Measurements from ENCODE around the gene SMARCA4.
"Not testable (repeated sequence)": the region's sequence is repeated elsewhere in the genome, so short reads cannot be mapped to it uniquely, and the experiment has no call there.

Gene SMARCA4

DNA sequence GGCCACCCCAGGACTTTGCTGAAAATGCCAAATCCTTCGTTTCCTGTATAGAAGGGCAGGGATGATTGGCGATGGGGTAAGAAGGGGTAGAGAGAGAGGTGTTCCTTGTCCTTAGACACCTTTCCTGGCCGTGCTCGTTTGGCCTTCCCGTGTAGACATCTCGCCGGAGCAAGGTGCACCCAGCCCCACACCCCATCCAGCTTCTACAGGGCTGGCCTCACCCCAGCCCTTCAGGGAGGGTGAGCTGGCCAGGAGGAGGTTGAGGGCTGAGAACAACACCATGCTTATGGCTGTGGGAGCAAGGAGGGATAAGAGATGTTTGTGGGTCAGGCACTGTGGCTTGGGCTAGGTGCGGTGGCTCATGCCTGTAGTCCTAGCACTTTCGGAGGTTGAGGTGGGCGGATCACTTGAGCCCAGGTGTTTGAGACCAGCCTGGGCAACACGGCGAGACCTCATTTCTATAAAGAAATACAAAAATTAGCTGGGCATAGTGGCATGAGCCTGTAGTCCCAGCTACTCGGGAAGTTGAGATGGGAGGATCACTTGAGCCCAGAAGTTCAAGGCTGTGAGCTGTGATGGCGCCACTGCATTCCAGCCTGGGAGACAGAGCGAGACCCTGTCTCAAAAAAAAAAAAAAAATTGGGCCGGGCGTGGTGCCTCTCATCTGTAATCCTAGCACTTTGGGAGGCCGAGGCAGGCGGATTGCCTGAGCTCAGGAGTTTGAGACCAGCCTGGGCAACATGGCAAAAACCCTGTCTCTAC is 15.5 kb downstream of the SMARCA4 start:
- DNase-seq (ENCODE audit: low read depth in 2 of 2): no peak

DNA sequence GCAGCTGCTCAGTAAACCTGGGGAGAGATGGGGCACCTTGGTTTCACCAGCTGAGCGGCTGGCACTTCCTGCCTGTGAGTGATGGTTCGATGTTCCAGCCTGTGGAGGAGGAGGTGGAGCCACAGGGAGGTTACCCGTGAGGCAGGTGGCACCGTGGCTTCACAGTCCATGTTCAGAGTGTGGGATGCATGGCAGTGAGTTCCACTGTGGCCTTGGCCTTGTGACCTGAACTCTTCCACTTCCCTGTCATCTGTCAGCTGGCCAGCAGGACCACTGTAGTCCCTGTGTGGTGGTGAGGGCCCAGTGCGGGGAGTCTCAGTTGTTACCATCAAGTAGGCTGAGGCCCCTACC is 16.9 kb downstream of the SMARCA4 start:
- no peak for DNase-seq (ENCODE audit: low read depth in 2 of 2)

DNA sequence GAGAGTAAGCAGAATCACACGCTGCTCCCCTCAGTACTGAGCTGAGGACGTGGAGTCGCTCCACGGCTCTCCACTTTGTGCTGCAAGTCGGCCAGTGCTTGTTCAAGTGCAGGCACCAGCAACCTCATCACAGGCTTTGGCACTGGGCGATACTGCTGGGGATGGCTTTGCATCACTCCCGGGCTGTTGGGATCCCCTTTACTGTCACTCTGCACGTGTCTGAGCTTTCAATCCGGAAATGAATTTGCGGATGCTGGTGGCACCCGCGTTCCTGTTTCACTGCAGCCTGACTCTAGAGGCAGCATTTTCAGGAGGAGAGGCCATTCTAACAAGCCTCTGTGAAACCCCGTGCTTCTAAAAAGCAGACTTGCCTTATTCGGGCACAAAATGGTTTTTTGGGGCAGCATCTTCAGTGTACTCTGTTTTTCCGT is 19.1 kb downstream of the SMARCA4 start:
- no peak for DNase-seq (ENCODE audit: low read depth in 2 of 2)

DNA sequence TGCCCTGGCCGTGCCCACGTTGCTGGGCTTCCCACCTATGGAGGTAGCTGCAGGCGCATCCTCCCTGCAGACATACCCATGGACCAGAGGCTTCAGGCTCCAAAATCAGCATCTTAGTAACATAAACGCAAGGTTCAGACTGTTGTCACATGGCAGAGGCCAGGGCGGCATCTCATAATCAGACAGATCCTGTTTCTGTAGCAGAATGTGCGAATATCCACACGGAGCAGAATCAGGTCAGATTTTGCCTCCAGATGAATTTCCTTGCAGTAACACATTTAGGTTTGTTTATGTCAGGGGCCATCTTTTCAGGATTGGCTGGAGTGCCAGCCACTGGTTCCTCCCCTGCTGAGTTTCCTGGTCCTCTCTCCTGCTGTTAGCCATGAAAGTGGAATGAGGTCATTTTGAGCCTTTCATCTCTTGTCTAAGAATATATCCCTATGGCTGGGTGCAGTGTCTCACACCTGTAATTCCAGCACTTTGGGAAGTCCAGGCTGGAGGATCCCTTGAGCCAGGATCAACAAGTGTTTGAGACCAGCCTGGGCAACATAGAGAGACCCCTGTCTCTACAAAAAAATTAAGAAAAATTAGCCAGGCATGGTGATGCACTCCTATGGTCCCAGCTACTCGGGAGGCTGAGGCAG is 20.5 kb downstream of the SMARCA4 start:
- no peak for DNase-seq (ENCODE audit: low read depth in 2 of 2)

DNA sequence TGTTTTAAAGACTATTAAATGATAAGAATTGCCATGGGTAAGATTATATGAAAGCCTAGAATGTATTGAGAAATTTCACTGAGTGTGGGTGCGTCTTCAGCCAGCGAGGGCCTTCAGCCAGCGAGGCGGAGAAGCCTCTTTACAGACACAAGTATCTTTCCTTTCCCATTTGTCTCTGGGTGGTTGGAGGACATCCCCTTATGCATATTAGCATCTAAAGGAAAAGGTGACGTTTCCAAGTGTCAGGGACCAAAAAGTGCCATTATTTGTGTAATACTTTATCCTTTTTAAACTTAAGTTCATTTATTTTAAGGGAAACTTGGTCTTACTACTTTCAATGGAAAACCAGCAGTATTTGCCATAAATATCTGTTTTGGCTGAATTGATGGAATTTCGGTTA is 22.2 kb downstream of the SMARCA4 start:
- no peak for DNase-seq (ENCODE audit: low read depth in 2 of 2)

DNA sequence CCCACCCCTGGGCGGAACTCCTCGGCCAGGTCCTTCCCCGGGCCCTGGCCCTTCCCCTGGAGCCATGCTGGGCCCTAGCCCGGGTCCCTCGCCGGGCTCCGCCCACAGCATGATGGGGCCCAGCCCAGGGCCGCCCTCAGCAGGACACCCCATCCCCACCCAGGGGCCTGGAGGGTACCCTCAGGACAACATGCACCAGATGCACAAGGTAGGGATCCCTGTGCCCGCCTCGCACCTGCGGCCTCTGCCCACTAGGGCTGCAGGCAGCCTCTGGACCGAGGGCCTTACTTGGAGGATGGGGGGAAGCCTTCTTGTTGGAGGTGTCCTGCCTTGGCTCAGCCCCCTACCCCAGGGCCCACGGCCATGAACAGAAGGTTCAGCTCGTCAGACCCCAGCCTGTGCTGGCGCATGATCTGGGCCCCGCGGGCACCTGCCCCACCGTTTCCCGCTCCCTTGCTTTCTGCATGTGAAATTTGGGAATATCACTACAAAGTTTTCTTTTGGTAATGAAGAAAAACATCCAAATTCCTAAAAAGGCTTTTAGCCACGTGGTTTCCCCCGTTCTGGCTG is 23.4 kb downstream of the SMARCA4 start:
- no peak for DNase-seq (ENCODE audit: low read depth in 2 of 2)

DNA sequence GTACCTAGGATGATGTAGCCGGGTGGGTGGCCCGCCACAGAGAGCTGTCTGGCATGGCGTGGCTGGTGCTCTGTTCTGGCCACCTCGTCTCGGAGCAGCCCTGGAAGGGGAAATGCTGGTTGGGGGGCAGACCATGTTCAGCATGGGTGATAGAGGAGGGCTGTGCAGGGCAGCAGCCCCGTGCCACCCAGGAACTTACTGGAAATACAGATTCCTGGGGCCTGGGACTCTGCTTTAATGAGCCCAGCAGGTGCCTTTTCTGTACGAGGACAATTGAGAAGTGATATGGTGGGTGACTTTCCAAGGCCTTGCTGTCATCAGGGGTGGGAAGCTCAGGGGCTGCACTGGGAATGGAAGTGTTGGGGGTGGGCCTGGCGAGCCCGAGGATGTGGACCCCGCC is 24.7 kb downstream of the SMARCA4 start:
- no peak for DNase-seq (ENCODE audit: low read depth in 2 of 2)

DNA sequence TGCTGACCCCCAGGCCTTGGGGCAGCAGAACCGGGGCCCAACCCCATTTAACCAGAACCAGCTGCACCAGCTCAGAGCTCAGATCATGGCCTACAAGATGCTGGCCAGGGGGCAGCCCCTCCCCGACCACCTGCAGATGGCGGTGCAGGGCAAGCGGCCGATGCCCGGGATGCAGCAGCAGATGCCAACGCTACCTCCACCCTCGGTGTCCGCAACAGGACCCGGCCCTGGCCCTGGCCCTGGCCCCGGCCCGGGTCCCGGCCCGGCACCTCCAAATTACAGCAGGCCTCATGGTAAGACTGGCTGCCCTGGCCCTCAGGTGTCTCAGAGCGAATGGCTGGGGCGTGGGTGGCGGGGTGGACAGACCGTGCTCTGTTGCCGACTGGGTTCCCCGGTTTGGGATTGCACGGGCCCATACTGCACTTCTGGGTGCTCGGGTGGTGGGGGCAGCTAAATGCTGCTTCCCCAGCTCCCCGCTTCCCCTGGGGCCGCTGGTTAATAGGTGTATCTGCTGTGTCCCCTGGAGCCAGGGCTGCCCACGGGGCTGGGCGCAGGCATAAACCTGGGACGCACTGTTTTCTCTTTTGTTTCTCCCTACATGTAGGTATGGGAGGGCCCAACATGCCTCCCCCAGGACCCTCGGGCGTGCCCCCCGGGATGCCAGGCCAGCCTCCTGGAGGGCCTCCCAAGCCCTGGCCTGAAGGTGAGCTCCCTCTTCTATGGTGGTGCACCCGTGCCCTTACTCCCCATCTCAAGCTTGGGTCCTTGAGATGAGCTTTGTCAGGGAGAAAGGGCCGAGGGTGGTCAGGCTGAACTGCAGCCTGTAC is 25.7 kb downstream of the SMARCA4 start:
- DNase-seq (ENCODE audit: low read depth in 2 of 2): no peak

DNA sequence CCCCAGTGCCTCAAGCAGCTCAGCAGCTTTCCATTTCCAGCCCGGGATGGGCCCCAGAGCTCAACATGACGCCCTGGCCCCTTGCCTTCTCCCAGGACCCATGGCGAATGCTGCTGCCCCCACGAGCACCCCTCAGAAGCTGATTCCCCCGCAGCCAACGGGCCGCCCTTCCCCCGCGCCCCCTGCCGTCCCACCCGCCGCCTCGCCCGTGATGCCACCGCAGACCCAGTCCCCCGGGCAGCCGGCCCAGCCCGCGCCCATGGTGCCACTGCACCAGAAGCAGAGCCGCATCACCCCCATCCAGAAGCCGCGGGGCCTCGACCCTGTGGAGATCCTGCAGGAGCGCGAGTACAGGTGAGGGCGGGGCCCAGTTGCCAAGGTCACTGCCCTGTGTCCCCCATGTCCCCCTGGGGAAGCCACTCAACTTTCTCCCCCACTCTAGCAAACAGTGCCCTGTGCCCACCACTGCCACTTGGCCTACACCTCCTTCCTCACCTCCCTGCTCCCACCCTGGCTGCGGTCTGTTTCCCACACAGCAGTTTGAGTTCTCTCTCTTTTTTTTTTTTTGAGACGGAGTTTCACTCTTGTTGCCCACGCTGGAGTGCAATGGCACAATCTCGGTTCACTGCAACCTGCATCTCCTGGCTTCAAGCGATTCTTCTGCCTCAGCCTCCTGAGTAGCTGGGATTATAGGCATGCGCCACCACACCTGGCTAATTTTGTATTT is 26.9 kb downstream of the SMARCA4 start:
- DNase-seq (ENCODE audit: low read depth in 2 of 2): no peak

DNA sequence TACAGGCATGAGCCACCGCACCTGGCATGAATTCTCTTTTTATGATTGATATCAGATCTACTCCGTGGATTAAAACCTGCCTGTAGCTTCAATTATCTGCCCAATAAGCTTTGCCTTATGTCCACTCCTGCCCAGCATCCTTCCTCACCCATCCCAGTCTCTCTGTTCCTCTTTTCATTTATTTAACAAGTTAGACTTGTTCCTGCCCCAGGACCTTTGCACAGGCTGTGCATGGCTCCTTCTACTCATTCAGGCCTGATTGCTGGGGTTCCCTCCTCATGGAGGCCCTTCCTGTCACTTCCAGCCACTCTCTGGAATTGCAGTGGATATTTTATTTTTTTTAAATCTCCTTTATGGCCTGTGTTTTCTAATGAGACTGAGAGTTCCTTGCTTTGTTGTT is 27.6 kb downstream of the SMARCA4 start:
- DNase-seq (ENCODE audit: low read depth in 2 of 2): no peak

DNA sequence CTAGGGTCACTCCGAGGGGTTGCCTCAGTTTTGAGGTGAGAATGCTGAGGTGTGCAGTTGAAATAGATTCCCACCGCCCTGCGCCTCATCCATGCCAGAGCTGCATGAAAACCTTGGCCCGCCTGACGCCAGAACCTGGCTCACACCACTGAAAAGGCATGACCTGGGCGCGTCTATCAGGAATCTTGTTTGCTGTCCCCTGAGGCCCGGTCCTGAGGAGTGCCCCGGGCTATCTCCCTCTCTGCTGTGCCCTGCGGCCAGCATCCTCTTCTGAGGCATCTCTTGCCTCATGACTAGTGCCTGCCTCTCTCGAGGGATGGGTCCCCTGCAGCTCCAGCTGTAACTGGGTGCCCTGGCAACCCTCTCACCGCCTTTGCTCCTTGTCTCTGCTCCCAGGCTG is 28.1 kb downstream of the SMARCA4 start:
- no peak for DNase-seq (ENCODE audit: low read depth in 2 of 2)

DNA sequence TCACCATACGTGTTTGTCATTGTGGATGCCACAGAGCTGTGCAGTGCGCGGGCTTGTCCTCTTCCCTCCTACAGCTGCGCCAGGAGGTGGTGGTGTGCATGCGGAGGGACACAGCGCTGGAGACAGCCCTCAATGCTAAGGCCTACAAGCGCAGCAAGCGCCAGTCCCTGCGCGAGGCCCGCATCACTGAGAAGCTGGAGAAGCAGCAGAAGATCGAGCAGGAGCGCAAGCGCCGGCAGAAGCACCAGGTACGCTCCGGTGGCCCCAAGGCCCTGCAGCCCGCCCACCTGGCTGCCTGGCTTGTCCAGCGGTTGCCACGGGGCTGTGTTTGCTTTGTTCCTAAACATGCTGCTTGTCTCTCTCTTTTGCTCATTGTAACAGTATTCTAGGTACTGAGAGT is 30.2 kb downstream of the SMARCA4 start:
- no peak for DNase-seq (ENCODE audit: low read depth in 2 of 2)

DNA sequence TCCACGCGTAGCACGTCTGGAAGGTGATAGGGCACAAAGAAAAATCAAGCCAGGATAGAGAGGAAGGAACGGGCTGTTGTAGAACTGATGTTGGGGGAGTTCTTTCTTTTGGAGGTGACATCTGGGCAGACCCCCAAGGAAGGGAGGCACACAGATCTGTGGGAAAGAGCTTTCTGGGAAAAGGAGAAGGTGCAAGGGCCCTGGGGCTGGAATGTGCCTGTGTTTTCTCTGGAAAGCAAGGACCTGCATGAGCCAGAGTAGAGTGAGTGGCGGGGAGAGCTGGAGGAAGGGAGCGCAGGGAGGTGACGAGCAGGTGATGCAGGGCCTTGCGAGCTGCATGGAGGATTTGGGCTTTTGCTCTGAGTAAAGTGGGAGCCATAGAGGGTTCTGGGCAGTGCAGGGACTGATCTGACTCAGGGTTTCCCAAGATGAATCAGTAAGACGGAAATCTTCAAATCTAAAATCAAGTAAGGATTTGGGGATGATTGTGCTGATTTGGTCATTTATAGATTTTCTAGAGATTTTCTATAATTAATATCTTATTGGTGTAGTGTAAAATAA is 30.8 kb downstream of the SMARCA4 start:
- DNase-seq (ENCODE audit: low read depth in 2 of 2): no peak

DNA sequence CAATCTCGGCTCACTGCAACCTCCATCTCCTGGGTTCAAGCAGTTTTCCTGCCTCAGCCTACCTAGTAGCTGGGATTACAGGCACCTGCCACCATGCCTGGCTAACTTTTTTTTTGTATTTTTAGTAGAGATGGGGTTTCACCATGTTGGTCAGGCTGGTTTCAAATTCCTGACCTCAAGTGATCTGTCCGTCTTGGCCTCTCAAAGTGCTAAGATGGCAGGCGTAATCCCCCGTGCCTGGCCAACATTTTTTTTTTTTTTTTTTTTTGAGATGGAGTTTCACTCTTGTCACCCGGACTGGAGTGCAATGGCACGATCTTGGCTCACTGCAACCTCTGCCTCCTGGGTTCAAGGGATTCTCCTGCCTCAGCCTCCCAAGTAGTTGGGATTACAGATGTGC is 31.3 kb downstream of the SMARCA4 start:
- DNase-seq (ENCODE audit: low read depth in 2 of 2): not testable (repeated sequence)

DNA sequence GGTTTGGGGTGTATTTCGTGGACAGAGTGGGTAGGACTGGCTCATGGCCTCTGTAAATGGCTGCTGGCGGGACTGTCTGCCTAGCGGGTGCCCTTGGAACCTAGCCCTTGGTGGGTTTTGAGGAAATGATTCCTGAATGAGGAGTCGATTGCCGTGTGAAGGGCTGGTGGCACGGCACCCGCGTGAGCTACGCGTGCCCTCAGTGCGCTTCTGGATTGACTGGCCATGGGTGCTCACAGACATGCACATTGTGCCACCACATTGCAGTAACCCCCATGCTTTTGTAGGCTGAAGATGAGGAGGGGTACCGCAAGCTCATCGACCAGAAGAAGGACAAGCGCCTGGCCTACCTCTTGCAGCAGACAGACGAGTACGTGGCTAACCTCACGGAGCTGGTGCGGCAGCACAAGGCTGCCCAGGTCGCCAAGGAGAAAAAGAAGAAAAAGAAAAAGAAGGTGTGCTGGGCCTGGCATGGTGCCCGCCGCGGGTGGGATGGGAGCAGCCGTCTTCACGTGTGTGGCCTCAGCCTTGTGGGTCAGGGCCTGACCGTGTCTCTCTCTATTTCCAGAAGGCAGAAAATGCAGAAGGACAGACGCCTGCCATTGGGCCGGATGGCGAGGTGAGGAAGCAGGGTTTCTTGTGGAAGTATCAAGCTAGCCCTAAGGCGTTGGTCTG is 35.2 kb downstream of the SMARCA4 start:
- no peak for DNase-seq (ENCODE audit: low read depth in 2 of 2)

DNA sequence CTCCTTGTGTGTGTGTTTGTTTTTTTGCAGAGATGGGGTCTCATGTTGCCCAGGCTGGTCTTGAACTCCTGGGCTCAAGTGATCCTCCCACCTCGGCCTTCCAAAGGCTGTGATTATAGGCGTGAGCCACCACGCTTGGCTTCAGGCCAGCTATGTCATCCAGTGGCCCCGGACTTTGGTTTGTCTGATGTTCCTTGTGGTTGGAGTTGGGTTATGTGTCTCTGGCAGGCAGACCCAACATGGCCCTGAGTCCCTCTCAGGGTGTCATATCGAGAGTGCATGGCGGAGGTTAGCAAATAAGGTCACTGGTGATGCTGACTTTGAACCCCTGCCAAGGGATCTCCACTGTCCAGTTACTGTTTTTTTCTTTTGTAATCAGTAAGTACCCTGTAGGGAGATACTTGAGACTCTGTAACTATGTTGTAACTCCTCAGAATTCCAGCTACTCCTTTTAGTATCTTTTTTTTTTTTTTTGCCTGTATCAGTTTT is 37.3 kb downstream of the SMARCA4 start:
- DNase-seq (ENCODE audit: low read depth in 2 of 2): no peak

DNA sequence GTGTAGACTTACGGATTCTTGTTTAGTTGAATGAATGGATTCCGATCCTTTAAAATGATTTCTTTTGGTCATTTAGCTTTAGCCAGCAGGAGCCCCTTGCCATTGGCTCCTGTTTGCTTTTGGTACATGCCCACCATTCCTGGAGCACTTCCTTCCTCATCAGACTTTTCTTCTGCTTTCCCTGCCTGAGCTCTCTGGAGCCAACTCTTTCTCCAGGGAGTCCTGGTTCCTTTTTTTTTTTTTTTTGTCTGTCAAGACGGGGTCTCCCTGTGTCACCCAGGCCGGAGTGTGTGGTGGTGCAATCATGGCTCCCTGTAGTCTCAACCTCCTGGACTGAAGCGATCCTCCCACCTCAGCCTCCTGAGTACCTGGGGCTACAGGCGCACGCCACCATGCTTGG is 37.8 kb downstream of the SMARCA4 start:
- DNase-seq (ENCODE audit: low read depth in 2 of 2): no peak

DNA sequence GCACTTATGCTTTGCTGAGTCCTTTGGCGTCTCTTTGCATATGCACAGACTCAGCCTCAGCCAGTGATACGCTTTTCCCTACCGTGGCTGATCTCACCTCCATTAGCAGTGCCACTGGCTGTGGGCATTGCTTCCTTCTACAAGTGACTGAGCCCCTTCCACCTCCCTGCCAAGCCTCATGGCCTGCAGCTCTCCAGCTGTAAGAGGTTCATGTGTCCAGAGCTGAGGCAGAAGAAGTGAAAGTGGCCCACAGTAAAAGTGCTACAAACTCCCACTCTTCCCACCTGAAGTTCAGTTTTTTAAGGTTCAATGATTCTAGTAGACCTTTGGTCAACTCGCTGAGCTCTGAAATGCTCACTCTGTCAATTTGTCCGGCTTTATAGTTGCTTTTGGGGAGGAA is 44.7 kb downstream of the SMARCA4 start:
- DNase-seq (ENCODE audit: low read depth in 2 of 2): no peak

DNA sequence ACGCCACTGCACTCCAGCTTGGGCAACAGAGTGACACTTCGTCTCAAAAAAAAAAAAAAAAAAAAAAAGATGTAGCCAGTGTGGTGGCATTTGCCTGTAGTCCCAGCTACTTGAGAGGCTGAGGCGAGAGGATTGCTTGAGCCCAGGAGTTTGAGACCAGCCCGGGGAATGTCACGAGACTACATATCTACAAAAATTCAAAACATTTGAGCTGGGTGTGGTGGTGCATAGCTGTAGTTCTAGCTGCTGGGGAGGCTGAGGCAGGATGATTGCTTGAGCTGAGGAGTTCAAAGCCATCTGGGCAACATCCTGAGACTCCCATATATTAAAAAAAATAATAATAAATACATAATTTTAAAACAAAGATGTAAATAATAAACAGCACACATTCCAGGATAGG is 46.6 kb downstream of the SMARCA4 start:
- no peak for DNase-seq (ENCODE audit: low read depth in 2 of 2)

DNA sequence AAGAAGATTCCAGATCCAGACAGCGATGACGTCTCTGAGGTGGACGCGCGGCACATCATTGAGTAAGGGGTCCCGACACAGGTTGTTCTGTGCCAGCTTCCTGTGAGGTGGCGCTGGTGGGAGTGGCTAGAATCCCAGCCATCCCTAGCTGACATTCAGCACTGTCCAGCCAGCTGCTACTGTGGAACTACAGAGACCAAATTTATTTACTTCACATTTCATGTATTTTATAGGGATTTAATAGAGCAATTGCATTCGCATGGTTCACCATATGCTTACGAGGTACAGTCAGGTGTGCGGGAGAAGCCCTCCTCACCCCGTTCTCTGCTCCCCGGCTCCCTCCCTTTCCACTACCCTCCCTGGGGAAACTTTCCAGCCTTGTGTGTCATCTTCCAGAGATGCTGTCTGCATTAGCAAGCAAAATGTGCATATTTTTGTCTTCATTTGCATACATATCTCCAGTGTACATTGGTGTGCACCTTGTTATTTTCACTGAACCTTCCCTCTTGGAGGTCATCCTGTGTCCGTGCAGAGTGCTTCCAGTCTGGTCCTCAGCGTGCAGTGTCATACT is 47.2 kb downstream of the SMARCA4 start:
- DNase-seq (ENCODE audit: low read depth in 2 of 2): no peak

Data from activated CD8-positive, alpha-beta memory T cell treated with anti-CD3 and anti-CD28 coated beads for 4 hours (primary cell).